Sciatic nerve (tissue), 2 donors: Measurements from ENCODE around the gene SPSB1. TPM values are rescaled to one million over a fixed set of nuclear protein-coding genes. Genes with fewer than 3 reads are reported as not detected.

Experiments
- ATAC-seq: fragments of 200-7000 bp; cut with Tn5 transposase; one replicate; pipeline ENCODE4 v1.9.1; 2020; ENCODE audit warnings: mild to moderate bottlenecking, moderate library complexity
- DNase-seq: peaks from one replicate; pipeline ENCODE4 v3.0.0-alpha.2; 2020; ENCODE audit warnings: low spot score
- intact Hi-C: fragments of 100-400 bp; cut with DNase I; formaldehyde crosslinking; loops from one replicate; pipeline ENCODE4 v1.14.2; 2022
- total RNA-seq: library from RNA; stranded (reverse); fragmentation: NEBNext Ultra II Directional; extraction: Animal tissue kit (Norgen Biotek cat#: 25700); gene quantifications from one replicate; pipeline ENCODE4 v1.2.1, GENCODE V29; 2021
- donor health status: DM: no; HTN: no; CAD: no.
- donor health status: DM: no; HTN: no; CAD: no.

Gene SPSB1
- total RNA-seq: 20.1 TPM

GRCh38 chr1:9292361-9293240 lies at the start of gene SPSB1:
TSS of gene SPSB1 (plus strand) at chr1:9292894. CDS start at chr1:9355892, 62,998 bp downstream.
- peak; percentile 37 for ATAC-seq
- intact Hi-C loops: no loop called here
- DNase-seq: peak; percentile 86

GRCh38 chr1:9243066-9243739 lies 49.5 kb upstream of the SPSB1 start:
- intact Hi-C loops: no loop called here
- no peak for DNase-seq
- no peak for ATAC-seq

GRCh38 chr1:9244501-9245229 lies 48.0 kb upstream of the SPSB1 start:
- intact Hi-C loops: no loop called here
- no peak for ATAC-seq
- no peak for DNase-seq

- intact Hi-C loops: no loop called here
- DNase-seq (no peak), ATAC-seq (no peak)
Measured at GRCh38 chr1:9245230-9245619, 47.5 kb upstream of the SPSB1 start.

GRCh38 chr1:9245661-9246060 lies 47.0 kb upstream of the SPSB1 start:
- DNase-seq (no peak), ATAC-seq (no peak)
- intact Hi-C loops: no loop called here

GRCh38 chr1:9246215-9246614 lies 46.5 kb upstream of the SPSB1 start:
- intact Hi-C loops: no loop called here
- ATAC-seq (no peak), DNase-seq (no peak)

GRCh38 chr1:9246841-9247785 lies 45.6 kb upstream of the SPSB1 start:
- no peak for ATAC-seq
- no peak for DNase-seq
- intact Hi-C loops: no loop called here

GRCh38 chr1:9247894-9248293 lies 44.8 kb upstream of the SPSB1 start:
- no peak for ATAC-seq
- intact Hi-C loops: no loop called here
- no peak for DNase-seq

GRCh38 chr1:9248341-9249262 lies 44.1 kb upstream of the SPSB1 start:
- no peak for ATAC-seq
- intact Hi-C loops: no loop called here
- DNase-seq: no peak

GRCh38 chr1:9249263-9249533 lies 43.5 kb upstream of the SPSB1 start:
- ATAC-seq: no peak
- intact Hi-C loops: no loop called here
- no peak for DNase-seq

GRCh38 chr1:9249534-9250410 lies 42.9 kb upstream of the SPSB1 start:
- intact Hi-C loops: no loop called here
- ATAC-seq: peak; percentile 65
- no peak for DNase-seq

GRCh38 chr1:9250411-9251381 lies 42.0 kb upstream of the SPSB1 start:
- no peak for DNase-seq
- peak; percentile 76 for ATAC-seq
- intact Hi-C loops: no loop called here

GRCh38 chr1:9251501-9251900 lies 41.2 kb upstream of the SPSB1 start:
- DNase-seq (no peak), ATAC-seq (peak; percentile 38)
- intact Hi-C loops: no loop called here

- no peak for DNase-seq
- intact Hi-C loops: no loop called here
- ATAC-seq: no peak
Measured at GRCh38 chr1:9253004-9253403, 39.7 kb upstream of the SPSB1 start.

- no peak for DNase-seq
- intact Hi-C loops: no loop called here
- ATAC-seq: no peak
Measured at GRCh38 chr1:9253453-9254105, 39.1 kb upstream of the SPSB1 start.
